Aortic smooth muscle cell (primary cell): ENCODE results near the gene FNBP1. TPM values are rescaled to one million over a fixed set of nuclear protein-coding genes. Genes with fewer than 3 reads are reported as not detected.

ENCODE experiments used
- total RNA-seq: library from RNA; depleted of rRNA; stranded (reverse); fragments of >200 nt; gene quantifications from 2 replicates; pipeline ENCODE4 v1.2.3, GENCODE V29; 2014

FNBP1 gene
- 70.9 and 84.2 TPM in 2 replicates for total RNA-seq

DNA sequence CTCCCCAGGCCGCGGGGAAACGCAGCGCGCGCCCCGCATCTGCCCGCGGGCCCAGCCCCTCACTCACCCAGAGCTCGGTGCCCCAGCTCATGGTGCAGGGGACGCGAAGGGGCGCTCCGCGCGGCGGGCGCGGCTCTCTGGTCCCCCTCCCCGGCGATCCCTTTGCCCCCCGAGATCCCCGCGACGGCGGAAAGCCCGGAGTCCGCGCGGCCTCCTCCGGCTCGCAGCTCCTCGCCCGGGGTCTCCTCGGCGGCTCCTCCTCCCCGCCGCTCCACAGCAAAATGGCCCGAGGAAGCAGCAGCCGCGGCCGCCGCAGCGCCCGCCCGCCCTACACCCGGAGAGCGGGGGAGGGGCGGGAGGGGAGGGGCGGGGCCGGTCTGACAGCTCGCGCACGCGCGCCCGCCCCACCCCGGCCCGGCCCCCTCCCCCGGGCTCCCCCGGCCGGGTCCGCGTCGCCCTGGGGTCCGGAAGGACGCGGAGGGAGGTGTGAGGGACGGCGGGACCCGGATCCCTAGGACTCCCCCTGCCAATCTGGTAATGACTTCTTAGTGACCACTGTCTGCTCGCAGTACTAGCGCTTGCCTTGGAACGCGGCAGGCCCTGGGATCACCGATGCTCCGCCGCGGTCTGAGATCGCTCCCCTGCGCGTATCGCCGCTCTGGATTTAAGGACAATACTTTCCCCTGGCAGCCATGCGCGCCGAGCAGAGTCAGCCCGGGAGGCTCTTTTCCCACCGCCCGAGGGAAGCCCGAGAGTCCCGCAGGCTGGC, at the start of gene FNBP1:
TSS of gene FNBP1 (minus strand) at position 305 of the 769 bp plus-strand sequence. CDS start at position 91, 214 bp downstream.

GRCh38 chr9:130053504-130054324, 10.7 kb upstream of the FNBP1 start, which contains the start of gene GPR107:
TSS of gene GPR107 (plus strand) at chr9:130053906. CDS start at chr9:130053933, 27 bp downstream.

Other genes with a start within 250 kb of the FNBP1 start
- gene TOR1B, start 240.0 kb downstream of the FNBP1 start, total RNA-seq, result 21.8 and 28.7 TPM in 2 replicates
- gene TOR1A, start 219.1 kb downstream of the FNBP1 start, total RNA-seq, result 24.9 and 27.1 TPM in 2 replicates
- gene C9orf78, start 207.9 kb downstream of the FNBP1 start, total RNA-seq, result 51.7 and 94.2 TPM in 2 replicates
- gene USP20, start 207.7 kb downstream of the FNBP1 start, total RNA-seq, result 8.7 and 9.0 TPM in 2 replicates
- 53.0 and 84.8 TPM in 2 replicates for gene GPR107, start 10.7 kb upstream of the FNBP1 start, total RNA-seq
- gene NCS1, start 129.2 kb upstream of the FNBP1 start, total RNA-seq, result 32.0 and 33.2 TPM in 2 replicates
- gene HMCN2, start 222.6 kb upstream of the FNBP1 start, total RNA-seq, result 0.06 and 0.13 TPM in 2 replicates